MV-4-11 (cell line): ENCODE results near the gene KCNJ14.

Experiments used
- DNase-seq: peaks from one replicate; lab custom pipeline; 2025; lab: John Stamatoyannopoulos, UW

Gene KCNJ14

DNA sequence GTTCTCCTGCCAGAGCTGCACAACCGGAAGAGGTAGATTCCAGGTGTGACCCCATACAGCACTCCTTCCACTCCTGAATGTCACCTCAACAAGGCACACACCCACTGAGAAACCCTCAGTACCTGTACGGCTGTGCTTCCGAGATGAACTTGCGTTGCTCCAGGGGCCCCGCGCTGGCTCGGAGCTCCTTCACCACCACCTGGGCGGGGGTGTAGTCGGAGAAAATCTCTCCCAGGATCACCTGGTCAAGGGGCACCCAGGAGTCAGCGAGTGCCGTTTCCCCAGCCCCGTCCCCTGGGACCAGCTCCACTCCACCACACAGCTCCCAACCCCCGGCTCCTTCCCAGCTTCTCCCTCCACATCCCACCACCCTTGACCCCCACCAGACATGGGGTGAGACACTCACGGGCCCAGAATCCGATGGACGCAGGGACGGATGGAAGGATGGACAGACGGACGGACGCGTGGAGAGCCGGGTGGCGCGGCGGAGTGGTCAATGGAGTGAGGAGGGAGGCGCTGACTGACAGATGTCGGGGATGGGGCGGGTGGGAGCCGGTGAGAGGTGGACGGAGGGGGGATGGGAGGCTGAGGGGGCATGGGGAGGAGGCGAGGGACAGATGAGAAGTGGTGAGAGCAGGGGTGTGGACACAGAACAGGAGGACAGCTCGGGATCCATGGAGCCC is 53.5 kb downstream of the KCNJ14 start:
- DNase-seq = no peak

DNA sequence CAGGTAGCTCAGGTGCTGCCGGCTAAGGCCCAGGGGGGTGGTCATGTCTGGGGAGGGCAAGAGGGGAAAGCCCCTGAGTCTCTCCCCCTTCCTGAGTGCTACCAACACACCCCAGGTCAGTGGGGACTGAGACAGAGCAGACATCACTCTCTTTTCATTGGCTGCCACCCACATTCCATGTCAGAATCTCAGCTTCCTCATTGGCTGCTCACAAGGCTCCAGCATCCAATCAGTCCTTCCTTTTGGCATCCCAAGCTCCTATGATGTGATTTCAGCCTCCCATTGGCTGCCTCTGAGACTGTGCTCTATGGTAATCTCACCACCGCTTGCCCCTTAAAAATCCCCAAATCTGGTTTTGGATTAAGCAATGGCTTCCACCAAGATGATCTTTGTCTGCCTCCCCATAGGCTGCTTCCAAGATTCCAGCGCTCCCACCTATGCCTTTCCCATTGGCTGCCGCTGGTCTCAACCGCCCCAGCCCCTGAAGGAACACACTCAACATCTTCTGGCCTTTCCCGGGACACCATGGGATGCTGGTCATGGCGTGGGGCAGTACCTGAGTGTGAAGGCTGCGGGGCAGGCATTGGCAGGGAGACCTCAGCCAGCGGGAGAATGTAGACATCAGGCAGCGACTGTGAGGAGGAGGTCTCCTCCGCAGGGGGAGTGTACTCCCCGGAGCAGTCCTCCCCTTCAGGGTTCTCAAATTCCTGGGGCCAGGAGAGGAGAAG is 54.3 kb downstream of the KCNJ14 start:
- DNase-seq = peak; percentile 22

DNA sequence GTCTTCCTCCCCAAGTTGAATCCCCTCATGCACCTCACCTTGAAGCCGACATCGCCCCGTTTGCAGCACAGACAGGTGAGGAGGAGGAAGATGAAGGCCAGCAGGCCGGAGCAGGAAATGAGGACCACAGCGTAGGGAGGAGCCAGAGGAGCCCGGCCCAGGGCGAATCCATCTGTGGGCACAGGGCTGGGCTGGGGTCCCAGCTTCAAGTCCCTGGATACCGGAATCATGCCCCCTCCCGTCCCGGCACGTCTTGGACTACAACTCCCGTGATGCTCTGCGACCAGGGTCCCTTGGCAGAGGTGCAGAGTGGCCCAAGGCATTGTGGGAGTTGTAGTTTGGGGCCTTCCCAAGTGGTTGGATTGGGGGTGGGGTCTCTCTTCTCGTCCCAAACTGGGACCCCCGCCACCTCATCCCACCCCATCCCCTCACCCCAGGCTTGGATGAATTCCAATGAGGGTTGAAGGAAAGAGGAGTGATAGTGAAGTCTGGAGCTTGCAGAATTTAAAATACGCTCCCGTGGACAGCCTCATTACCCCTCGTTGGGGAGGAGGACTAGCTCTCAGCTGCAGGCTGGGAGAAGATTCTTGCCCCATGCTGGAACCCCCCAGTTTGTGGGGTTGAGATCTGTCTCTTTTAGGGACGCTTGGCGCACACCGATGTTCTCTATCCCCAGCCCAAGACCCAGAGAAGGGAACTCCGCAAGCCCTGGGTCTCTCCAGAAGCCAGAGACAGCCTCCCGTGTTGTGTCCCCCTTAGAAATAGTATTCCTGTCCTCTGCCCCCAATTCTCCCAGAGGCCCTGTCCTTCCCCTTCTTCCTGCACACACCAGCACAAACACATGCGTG is 55.3 kb downstream of the KCNJ14 start:
- DNase-seq = peak; percentile 32

DNA sequence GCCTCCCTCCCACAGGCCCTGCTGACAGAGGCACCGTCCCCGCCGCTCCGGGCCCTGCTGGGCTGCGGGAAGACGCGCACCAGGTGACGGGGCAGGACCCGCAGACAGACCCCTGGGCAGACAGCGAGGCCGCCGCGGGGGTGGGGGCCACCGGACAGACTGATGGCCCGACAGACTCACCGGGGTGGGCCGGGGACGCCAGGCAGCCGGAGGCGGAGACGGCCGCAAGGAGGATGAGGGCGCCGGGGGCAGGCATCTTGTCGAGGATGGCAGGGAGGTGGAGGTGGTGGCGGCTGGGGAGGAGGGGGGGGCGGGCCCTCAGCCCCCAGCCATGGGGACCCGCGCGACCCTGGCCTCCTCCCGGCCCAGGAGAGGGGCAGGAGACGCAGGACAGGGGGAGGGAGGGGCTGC is 56.0 kb downstream of the KCNJ14 start:
- no peak for DNase-seq

DNA sequence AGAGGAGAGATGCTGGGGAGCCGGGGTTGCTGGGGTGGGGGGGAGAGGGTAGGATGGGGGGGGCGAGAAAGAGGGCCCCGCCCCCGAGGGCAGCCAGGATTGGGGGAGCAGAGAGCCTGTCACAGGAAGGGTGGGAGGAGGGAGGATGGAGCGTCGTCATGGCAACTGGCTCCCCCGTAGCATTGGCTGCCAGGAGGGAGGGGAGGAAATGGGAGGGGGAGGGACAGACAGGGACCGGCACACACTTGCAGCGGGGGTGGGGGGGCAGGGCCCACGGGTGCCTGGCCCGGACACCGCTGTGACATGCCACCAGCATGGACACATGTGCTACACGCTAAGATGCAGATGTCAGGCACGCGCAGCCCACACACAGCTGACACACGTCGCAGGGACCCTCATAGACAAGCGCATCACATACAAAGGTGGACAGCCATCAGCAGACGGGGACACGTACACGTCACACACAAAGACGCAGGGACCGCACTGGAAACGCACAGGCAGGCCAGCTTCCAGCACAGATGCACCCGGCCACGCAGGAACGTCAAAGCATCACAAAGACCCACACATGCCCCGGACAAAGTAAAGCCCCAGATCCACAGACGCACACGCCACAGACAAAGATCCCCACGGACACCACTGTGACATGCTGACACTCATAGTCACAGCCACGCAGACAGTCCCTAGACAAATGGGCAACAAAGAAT is 56.6 kb downstream of the KCNJ14 start, which contains the start of gene LMTK3:
LMTK3 (minus strand) TSS at position 36 of the 704 bp plus-strand sequence. CDS start 259 bp downstream, outside the sequence.
- no peak for DNase-seq

DNA sequence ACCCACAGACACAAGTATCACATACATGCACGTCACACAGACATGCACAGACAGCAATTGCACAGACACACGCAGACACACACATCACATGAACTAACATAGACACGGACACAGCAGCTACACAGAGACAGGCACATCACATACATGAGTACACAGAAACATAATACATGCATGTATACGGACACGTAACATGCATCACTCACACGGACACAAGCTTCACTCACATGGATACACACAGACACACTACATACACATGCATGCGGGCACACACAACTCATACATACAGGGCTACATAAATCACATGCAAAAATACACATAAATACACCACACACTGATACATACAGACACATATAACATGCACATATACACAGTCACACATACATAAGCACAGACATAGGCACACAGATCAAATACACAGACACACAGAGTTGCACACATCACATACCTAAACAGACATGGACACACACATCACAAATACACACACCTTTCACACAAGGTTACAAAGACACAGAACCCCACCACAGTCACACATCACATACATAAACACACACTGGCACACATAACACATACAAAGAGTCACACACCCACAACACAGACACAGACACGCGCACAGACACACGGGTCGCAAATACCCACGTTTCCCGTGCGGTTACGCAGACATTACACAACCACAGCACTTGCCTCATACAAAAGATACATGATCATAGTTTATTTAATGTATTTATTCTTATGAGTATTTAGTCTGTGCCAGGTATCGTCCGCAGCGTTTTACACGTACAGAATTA is 57.3 kb downstream of the KCNJ14 start:
- peak; percentile 54 for DNase-seq

DNA sequence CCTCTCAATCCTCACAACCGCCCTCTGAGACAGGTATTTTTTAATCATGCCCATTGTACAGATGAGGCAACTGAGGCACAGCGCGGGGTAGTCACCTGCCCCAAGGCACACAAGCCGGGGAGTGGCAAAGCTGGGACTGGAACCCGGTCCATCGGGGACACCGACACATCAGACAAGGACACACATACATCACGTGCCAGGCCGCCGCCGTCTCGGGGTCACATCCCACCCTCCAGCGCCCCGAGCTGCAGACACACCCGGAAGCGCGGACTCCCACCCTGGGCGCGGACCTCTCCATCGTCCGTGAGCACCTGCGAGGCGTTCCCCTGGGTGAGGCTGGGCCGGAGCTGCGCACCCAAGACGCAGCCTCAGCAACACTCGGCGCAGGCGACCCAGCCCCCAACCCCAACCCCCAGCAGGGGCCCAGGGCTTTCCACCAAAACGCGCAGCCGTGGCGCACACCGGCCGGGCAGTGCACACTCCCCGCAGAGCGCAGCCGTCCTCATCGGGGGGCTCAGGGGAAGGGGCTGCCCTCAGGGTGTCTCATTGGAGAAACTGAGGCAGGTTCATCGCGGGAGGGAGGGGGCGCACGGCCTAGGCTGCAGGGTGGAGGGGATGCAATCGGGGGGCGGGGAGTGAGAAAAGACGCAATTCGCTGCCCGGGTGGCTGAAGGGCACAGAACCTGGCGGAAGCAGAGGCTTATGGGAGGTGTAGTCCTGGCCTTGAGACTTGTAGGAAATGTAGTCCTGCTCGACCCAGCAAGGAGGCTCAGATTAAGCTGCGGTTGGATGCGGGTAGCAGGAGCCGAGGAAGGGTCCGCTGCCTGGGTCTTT is 58.1 kb downstream of the KCNJ14 start:
- DNase-seq = peak; percentile 76

DNA sequence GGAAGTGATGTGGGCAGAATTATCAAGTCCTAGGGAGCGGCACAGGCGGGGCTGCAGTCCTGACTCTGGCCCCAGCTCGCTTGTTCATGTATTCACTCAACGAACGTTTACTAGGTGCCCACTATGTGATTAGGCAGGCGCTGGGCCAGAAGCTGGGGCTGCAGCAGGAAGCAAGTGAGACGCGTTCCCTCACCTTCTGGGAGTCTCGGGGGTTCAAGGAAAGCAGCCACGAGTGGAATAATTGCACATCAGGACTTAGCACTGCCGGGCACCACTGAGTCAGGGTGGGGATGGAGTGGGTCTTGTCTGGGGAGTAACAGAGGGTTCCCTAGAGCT is 58.7 kb downstream of the KCNJ14 start:
- DNase-seq = no peak

DNA sequence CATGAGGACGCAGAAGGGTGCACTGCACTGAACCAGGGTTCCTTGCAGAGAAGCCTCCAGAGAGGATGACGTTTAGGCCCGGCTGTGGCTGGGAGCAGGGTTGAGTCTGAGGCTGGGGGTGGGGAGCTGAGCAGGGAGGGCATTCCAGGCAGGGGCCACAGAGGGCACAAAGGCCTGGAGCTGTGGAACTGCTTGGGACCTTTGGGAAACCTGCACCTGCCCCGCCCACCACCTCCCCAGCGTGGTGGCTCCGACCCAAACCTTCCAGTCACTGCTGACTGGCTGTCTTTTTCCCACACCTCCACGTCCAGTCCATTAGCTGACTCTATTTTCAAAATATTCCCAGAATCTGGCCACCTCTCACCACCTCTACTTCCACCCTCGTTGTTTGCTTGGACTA is 61.2 kb downstream of the KCNJ14 start:
- DNase-seq = no peak
